Measurements from ENCODE around the gene OR10G2. TPM values are rescaled to one million over a fixed set of nuclear protein-coding genes. Genes with fewer than 3 reads are reported as not detected.

Gene OR10G2
- total and polyA plus RNA-seq, 4 donors = not detected

DNA sequence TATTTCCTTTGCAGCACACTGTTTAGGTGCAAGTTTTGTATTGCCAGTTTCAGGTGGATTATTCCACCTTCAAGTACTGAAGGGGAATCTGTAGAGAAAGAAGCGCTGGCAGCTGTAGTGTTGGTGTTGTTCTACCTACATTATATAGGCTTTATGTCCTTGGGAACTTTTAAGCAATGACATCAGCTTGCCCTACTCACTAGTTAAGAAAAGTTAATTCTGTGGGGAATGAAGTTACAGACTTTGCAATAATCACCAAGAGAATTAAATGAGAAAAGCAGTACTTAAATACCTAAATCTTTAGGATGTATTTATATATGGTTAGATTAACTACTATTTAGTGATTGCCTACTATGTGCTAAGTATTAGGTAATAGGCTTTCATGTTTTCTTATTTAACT lies 39.0 kb upstream of the OR10G2 start, which contains the start of gene OR4E1:
OR4E1 (minus strand) TSS at position 101 of the 400 bp plus-strand sequence. CDS start 2,883 bp downstream, outside the sequence.
- H3K4me1 ChIP-seq (ENCODE audit: control insufficient read depth in 4 of 4, insufficient read depth in 4 of 4, low read length in 3 of 4) = no peaks in the 10 kb centered on the region
- H3K9ac ChIP-seq (ENCODE audit: low read depth in 1 of 2, low read length in 2 of 2) = no peak within 1 kb of the TSS
- no peak within 1 kb of the TSS for H3K27ac ChIP-seq (ENCODE audit: low read depth in 1 of 2, low read length in 2 of 2)
- 92% methylated on average over 1 of the region's 1 CpG for WGBS
- H3K9me3 ChIP-seq (ENCODE audit: control insufficient read depth in 4 of 4, low read length in 3 of 4) = peaks cover 0 to 8% (median 1%) of the 10 kb centered on the region in 4 donors
- TF ChIP-seq TAF1 (conservative IDR thresholded peaks at IDR 0.05) = no peak
- no peak for TF ChIP-seq GABPA (IDR thresholded peaks at IDR 0.05 in 1 of 2, conservative IDR thresholded peaks at IDR 0.05 in 1 of 2)
- no peak for TF ChIP-seq ZBTB33 (IDR thresholded peaks at IDR 0.05)
- TF ChIP-seq, protein P1, sequence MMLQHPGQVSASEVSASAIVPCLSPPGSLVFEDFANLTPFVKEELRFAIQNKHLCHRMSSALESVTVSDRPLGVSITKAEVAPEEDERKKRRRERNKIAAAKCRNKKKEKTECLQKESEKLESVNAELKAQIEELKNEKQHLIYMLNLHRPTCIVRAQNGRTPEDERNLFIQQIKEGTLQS (IDR thresholded peaks at IDR 0.05) = no peak
- TF ChIP-seq HNF4G (IDR thresholded peaks at IDR 0.05) = no peak
- TF ChIP-seq, protein P2, sequence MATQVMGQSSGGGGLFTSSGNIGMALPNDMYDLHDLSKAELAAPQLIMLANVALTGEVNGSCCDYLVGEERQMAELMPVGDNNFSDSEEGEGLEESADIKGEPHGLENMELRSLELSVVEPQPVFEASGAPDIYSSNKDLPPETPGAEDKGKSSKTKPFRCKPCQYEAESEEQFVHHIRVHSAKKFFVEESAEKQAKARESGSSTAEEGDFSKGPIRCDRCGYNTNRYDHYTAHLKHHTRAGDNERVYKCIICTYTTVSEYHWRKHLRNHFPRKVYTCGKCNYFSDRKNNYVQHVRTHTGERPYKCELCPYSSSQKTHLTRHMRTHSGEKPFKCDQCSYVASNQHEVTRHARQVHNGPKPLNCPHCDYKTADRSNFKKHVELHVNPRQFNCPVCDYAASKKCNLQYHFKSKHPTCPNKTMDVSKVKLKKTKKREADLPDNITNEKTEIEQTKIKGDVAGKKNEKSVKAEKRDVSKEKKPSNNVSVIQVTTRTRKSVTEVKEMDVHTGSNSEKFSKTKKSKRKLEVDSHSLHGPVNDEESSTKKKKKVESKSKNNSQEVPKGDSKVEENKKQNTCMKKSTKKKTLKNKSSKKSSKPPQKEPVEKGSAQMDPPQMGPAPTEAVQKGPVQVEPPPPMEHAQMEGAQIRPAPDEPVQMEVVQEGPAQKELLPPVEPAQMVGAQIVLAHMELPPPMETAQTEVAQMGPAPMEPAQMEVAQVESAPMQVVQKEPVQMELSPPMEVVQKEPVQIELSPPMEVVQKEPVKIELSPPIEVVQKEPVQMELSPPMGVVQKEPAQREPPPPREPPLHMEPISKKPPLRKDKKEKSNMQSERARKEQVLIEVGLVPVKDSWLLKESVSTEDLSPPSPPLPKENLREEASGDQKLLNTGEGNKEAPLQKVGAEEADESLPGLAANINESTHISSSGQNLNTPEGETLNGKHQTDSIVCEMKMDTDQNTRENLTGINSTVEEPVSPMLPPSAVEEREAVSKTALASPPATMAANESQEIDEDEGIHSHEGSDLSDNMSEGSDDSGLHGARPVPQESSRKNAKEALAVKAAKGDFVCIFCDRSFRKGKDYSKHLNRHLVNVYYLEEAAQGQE (IDR thresholded peaks at IDR 0.05) = no peak
- TF ChIP-seq MAX (IDR thresholded peaks at IDR 0.05) = no peak
- no peak for TF ChIP-seq EGR1 (IDR thresholded peaks at IDR 0.05; ENCODE audit: low read depth in 2 of 2)
- no peak for TF ChIP-seq SP1 (IDR thresholded peaks at IDR 0.05)
- TF ChIP-seq FOXA1 (IDR thresholded peaks at IDR 0.05) = no peak
- TF ChIP-seq RXRA (IDR thresholded peaks at IDR 0.05) = no peak
- TF ChIP-seq FOXA2 (IDR thresholded peaks at IDR 0.05) = no peak
- TF ChIP-seq YY1 (IDR thresholded peaks at IDR 0.05) = no peak
- TF ChIP-seq, protein P3, sequence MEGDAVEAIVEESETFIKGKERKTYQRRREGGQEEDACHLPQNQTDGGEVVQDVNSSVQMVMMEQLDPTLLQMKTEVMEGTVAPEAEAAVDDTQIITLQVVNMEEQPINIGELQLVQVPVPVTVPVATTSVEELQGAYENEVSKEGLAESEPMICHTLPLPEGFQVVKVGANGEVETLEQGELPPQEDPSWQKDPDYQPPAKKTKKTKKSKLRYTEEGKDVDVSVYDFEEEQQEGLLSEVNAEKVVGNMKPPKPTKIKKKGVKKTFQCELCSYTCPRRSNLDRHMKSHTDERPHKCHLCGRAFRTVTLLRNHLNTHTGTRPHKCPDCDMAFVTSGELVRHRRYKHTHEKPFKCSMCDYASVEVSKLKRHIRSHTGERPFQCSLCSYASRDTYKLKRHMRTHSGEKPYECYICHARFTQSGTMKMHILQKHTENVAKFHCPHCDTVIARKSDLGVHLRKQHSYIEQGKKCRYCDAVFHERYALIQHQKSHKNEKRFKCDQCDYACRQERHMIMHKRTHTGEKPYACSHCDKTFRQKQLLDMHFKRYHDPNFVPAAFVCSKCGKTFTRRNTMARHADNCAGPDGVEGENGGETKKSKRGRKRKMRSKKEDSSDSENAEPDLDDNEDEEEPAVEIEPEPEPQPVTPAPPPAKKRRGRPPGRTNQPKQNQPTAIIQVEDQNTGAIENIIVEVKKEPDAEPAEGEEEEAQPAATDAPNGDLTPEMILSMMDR (IDR thresholded peaks at IDR 0.05; ENCODE audit: low read depth, low read length, missing input control) = no peak
- no peak for TF ChIP-seq RAD21 (IDR thresholded peaks at IDR 0.05)
- TF ChIP-seq NR2F2 (IDR thresholded peaks at IDR 0.05) = no peak
- no peak for DNase-seq (ENCODE audit: low spot score)
- no peak within 1 kb of the TSS for H3K4me3 ChIP-seq (ENCODE audit: low read depth in 1 of 3, low read length in 3 of 3)
- no peaks in the 10 kb centered on the region for H3K36me3 ChIP-seq (ENCODE audit: control insufficient read depth in 4 of 4, insufficient read depth in 3 of 4, low read depth in 1 of 4, low read length in 3 of 4)
- peaks cover 0 to 3% (median under 1%) of the 10 kb centered on the region in 4 donors for H3K27me3 ChIP-seq (ENCODE audit: control insufficient read depth in 4 of 4, insufficient read depth in 4 of 4, low read length in 3 of 4)

DNA sequence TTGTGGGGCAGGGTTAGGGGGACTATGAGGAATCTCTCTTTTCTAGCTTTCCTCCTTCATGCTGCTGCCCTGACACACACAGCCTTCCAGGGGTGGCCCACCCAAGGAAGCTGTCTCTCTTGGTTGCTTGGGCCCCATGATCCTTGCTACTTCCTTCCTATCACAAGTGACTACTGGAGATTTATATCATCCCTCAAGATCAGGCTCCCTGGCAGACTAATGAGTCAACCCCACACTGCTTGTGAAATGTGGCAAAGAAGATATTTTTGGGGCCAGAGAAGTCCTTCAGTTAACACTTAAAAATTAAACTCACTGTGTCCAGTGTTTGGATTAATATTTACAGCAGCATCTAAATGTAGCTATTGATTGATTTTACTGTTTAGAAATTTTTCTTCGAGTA lies 37.4 kb upstream of the OR10G2 start:
- Histone ChIP-seq H3K27ac (ENCODE audit: low read depth in 1 of 2, low read length in 2 of 2) (no peak overlapping the region), H3K27me3 (ENCODE audit: control insufficient read depth in 4 of 4, insufficient read depth in 4 of 4, low read length in 3 of 4) (peaks cover 0 to 3% (median 2%) of the 10 kb centered on the region in 4 donors), H3K36me3 (ENCODE audit: control insufficient read depth in 4 of 4, insufficient read depth in 3 of 4, low read depth in 1 of 4, low read length in 3 of 4) (no peaks in the 10 kb centered on the region), H3K9ac (ENCODE audit: low read depth in 1 of 2, low read length in 2 of 2) (no peak overlapping the region), H3K9me3 (ENCODE audit: control insufficient read depth in 4 of 4, low read length in 3 of 4) (peaks cover 0 to 8% (median 1%) of the 10 kb centered on the region in 4 donors), H3K4me1 (ENCODE audit: control insufficient read depth in 4 of 4, insufficient read depth in 4 of 4, low read length in 3 of 4) (no peaks in the 10 kb centered on the region), H3K4me3 (ENCODE audit: low read depth in 1 of 3, low read length in 3 of 3) (no peak overlapping the region)
- WGBS = 80% methylated on average over 1 of the region's 1 CpG
- DNase-seq (ENCODE audit: low spot score) = no peak
- TF ChIP-seq GABPA (IDR thresholded peaks at IDR 0.05 in 1 of 2, conservative IDR thresholded peaks at IDR 0.05 in 1 of 2) = no peak
- no peak for TF ChIP-seq EGR1 (IDR thresholded peaks at IDR 0.05; ENCODE audit: low read depth in 2 of 2)
- no peak for TF ChIP-seq HNF4G (IDR thresholded peaks at IDR 0.05)
- TF ChIP-seq FOXA2 (IDR thresholded peaks at IDR 0.05) = no peak
- TF ChIP-seq, protein P3 (IDR thresholded peaks at IDR 0.05; ENCODE audit: low read depth, low read length, missing input control) = no peak
- TF ChIP-seq SP1 (IDR thresholded peaks at IDR 0.05) = no peak
- TF ChIP-seq YY1 (IDR thresholded peaks at IDR 0.05) = no peak
- TF ChIP-seq FOXA1 (IDR thresholded peaks at IDR 0.05) = no peak
- TF ChIP-seq RAD21 (IDR thresholded peaks at IDR 0.05) = no peak
- TF ChIP-seq, protein P2 (IDR thresholded peaks at IDR 0.05) = no peak
- TF ChIP-seq HNF4A (conservative IDR thresholded peaks at IDR 0.05) = no peak
- no peak for TF ChIP-seq NR2F2 (IDR thresholded peaks at IDR 0.05)

Data from liver (tissue), 9 donors.